ENCODE results near the gene CST3.

DNA sequence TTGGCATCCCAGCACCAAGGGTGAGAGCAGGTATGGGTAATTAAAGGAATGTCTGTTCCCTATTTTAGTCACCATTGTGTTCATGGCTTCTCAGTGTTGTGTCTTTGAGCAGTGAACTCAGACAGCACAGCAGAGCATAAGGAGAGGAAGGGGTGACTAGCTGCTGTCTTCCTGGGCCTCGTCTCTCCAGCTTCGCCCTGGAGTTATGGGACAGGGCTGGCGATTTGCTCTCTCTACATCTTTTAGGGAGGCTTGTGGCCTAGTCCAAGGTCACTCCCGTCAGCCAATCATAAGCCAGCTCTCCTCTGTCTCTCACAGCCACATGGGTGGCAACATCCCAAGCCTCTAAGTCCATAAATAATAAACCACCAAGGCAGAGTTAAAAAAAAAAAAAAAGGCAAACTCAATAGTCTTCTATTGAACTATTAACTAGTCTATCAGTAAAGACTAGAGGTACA, 7.3 kb downstream of the CST3 start:
- TF ChIP-seq EP300 (IDR thresholded peaks at IDR 0.05) (no peak), POLR2A (IDR thresholded peaks at IDR 0.05; ENCODE audit: low read depth) (no peak), POLR2AphosphoS5 (IDR thresholded peaks at IDR 0.05) (no peak)
- TF ChIP-seq, protein P1, sequence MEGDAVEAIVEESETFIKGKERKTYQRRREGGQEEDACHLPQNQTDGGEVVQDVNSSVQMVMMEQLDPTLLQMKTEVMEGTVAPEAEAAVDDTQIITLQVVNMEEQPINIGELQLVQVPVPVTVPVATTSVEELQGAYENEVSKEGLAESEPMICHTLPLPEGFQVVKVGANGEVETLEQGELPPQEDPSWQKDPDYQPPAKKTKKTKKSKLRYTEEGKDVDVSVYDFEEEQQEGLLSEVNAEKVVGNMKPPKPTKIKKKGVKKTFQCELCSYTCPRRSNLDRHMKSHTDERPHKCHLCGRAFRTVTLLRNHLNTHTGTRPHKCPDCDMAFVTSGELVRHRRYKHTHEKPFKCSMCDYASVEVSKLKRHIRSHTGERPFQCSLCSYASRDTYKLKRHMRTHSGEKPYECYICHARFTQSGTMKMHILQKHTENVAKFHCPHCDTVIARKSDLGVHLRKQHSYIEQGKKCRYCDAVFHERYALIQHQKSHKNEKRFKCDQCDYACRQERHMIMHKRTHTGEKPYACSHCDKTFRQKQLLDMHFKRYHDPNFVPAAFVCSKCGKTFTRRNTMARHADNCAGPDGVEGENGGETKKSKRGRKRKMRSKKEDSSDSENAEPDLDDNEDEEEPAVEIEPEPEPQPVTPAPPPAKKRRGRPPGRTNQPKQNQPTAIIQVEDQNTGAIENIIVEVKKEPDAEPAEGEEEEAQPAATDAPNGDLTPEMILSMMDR (IDR thresholded peaks at IDR 0.05), result no peak
